ENCODE results near the gene CALML6.
"Not testable (repeated sequence)": the region's sequence is repeated elsewhere in the genome, so short reads cannot be mapped to it uniquely, and the experiment has no call there.

Gene CALML6

GRCh38 chr1:1925437-1926345 lies 10.6 kb downstream of the CALML6 start:
- DNase-seq = no peak

GRCh38 chr1:1926346-1926811 lies 11.3 kb downstream of the CALML6 start:
- no peak for DNase-seq

- DNase-seq = no peak
Measured at GRCh38 chr1:1926886-1927660, 12.0 kb downstream of the CALML6 start.

GRCh38 chr1:1927751-1928150 lies 12.7 kb downstream of the CALML6 start:
- DNase-seq = no peak

- no peak for DNase-seq
Measured at GRCh38 chr1:1928231-1929101, 13.4 kb downstream of the CALML6 start.

GRCh38 chr1:1929102-1929638 lies 14.1 kb downstream of the CALML6 start:
- no peak for DNase-seq

GRCh38 chr1:1929639-1930545 lies 14.8 kb downstream of the CALML6 start:
- no peak for DNase-seq

- DNase-seq = not testable (repeated sequence)
Measured at GRCh38 chr1:1934848-1935247, 19.8 kb downstream of the CALML6 start.

GRCh38 chr1:1937061-1937460 lies 22.0 kb downstream of the CALML6 start:
- DNase-seq = no peak

- DNase-seq = no peak
Measured at GRCh38 chr1:1937549-1938275, 22.7 kb downstream of the CALML6 start.

- DNase-seq = no peak
Measured at GRCh38 chr1:1938276-1938573, 23.2 kb downstream of the CALML6 start.

GRCh38 chr1:1938613-1939295 lies 23.7 kb downstream of the CALML6 start:
- DNase-seq = no peak

- DNase-seq = no peak
Measured at GRCh38 chr1:1939296-1940122, 24.4 kb downstream of the CALML6 start.

- DNase-seq = no peak
Measured at GRCh38 chr1:1940123-1940425, 25.0 kb downstream of the CALML6 start.

GRCh38 chr1:1941211-1941841 lies 26.3 kb downstream of the CALML6 start:
- no peak for DNase-seq

- DNase-seq = no peak
Measured at GRCh38 chr1:1941868-1942752, 27.1 kb downstream of the CALML6 start.

- DNase-seq = no peak
Measured at GRCh38 chr1:1942753-1943656, 27.9 kb downstream of the CALML6 start.
